SH-SY5Y (cell line): ENCODE measurements around the gene PHEX.

Experiments
- GATA2 ChIP-seq: IDR thresholded peaks from 2 replicates; pipeline ENCODE4 v1.6.1; 2011; ENCODE audit warnings: mild to moderate bottlenecking, low read depth, low read length
- GATA3 ChIP-seq: IDR thresholded peaks from 2 replicates; pipeline ENCODE4 v1.6.1; 2011; ENCODE audit warnings: low read depth, mild to moderate bottlenecking, low read length, moderate library complexity

- TF ChIP-seq GATA2 (no peak), GATA3 (no peak)
Measured at GRCh38 chrX:22139822-22140221, 107.7 kb downstream of the PHEX start.
